ENCODE measurements around the gene RSPH3.

DNA sequence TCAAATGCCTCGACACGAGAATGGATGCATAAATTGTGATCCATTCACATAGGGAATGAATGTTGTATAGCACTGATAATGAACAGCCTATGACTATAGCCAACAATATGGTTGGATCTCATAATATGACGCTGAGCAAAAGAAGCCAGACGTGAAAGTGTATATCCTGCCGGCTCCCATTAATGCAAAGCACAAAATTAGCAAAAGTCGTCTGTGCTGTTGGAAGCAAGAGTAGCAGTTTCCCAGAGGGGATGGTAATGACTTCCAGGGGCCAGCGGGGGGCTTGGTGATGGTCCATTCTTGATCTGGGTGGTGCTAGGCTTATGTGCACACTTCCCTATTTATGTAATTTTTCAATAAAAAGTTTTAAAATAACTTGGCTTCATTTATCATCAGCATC is 45.8 kb upstream of the RSPH3 start:
- TF ChIP-seq GATA3 (IDR thresholded peaks at IDR 0.05; ENCODE audit: low read depth, low read length) (no peak), GATA2 (IDR thresholded peaks at IDR 0.05; ENCODE audit: low read depth, low read length) (no peak)
